GM19452 (cell line): ENCODE measurements around the gene NPAS3.
A peak's percentile ranks its signal among the peaks of the same experiment; 100 is the strongest.

Experiments
- ATAC-seq: cut with Tn5 transposase; IDR thresholded peaks from one replicate; pipeline ENCODE4 v1.9.1; 2021; ENCODE audit not compliant: unreplicated experiment

NPAS3 gene

DNA sequence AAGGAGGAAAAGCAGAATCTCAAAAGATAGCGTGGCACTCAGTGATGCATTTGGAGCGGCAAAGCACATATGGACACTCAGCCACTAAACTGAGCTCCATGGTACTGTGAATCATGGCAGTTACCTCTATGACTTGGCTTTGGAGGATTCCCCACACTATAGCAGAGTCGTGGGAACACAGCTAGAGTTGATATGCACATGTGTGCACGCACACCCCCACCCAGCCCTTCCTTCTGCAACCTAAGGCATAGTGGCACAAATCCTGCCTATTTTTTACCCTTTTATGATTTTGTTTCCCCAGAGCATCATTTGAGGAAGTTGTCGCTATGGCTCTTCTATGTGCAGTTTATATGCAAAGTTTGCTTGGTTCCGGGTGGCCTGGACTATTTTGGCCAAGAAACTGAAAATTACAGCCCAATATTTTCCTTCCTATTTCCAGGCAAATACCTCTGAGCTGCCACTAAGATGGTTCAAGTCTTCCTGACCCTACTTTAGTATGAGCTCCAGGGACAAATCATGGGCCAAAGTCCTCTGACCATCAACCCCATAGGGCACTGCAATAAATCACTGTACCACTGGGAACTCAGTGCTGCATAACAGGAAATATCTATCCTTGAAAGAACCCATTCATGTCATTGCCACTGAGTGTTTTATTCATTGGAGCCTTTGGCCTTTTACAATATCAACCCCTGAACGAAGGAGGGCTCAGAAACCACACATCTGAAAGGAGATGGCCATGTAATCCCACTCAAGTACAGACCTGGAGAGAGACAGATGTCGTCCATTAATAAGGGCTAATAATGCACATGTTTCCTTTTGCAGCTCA is 834.7 kb downstream of the NPAS3 start:
- ATAC-seq, result no peak

DNA sequence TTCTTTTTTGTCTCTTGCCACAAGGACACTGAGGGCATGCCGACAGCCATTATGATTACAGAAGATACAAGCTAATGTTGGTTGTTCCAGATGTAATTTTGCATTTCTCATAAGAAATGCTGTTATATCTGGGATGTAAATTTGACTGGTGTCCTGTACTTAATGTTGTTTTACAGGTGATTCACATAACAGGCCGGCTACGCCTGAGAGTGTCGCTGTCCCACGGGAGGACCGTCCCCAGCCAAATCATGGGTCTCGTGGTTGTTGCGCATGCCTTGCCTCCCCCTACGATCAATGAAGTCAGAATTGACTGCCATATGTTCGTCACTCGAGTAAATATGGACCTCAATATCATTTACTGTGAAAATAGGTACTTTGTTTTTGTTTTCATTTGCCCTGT is 835.5 kb downstream of the NPAS3 start:
- no peak for ATAC-seq

DNA sequence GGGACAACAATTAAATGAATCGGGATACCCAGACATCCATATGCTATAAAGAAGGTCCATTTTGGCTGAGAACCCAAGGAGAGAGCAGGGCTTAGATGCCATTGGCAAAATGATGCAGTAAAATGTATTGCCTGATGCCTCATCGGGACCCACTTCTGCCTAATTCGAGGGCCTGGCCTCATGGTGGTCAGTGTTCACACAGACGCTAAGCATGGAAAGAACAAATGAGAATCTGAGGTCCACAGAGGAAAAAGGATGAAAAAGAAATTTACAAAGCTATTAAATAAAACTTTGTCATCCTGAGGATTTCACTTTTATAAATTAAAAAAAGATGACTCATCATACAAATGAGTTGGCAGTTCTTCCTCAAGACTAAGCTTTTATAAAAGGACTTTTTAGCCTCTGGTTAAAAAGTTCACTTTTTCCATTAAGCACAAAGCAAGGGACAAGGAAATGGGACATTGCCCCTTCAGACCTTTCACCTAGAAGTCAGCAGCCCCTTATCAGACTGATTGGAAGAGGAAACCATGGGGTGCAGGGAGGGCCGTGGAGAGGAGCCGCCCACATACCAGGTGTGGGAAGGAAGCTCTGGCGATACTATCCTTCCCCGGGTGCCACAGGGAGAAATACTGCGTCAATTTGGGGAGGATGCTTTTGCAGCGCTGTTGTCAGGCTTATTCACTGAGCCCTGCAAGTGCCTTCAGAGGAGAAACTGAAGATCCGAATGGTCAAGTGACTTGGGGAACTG is 836.2 kb downstream of the NPAS3 start:
- ATAC-seq, result no peak

DNA sequence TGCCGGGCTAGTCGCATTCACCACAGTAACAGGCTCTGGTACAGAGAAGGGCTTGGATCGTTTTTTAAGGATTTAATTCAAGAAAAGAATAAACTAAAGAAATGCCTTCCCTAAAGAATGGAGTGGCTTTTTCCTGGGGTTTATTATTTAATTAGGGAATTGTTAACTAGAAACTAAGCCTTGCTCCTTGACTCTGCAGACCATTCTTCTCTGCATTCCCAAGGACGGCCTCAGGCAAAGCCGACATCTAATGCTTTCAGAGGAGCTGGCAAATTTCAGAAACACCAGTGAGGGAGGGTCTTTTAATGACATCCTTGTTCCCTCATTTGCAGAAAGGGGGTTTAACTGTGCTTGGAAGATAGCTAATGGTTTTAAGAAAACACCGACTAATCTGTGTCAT is 838.2 kb downstream of the NPAS3 start:
- ATAC-seq, result no peak

DNA sequence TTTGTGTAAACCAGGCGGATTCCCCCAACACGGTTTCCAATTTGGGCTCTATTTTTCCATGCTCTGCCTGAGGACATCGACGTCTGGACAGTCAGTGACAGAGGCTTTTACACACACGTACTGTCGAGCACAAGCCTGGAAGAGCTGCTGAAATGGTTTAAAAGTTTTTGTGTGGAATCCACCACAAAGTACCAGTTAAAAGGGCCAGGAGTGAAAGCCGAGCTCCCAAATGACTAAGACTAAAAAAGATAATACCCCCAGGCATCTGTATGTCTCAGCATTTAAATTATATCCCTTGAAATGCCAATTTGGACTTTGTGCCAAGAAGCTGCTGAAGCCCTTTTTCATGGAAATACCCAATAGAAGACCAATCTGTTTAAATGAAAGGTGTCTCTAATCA is 839.0 kb downstream of the NPAS3 start:
- no peak for ATAC-seq

DNA sequence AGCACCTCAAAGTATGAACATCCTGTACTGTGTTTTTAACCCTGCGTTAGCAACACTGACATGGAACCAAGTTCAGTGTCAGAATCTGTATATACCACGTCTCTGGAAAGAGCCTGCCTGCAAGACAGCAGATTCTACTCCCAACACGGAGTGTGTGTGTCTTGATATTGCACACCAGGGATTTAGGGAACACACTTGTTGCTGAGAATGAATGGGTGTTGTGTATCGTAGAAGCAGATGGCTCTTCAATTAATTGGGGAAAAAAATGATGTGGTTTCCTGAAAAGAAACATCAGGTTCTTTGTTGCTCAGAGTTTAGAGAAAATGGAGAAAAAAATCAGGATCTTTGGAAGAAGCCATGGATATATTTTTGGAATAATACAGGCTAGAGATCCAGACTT is 841.4 kb downstream of the NPAS3 start:
- ATAC-seq, result no peak

DNA sequence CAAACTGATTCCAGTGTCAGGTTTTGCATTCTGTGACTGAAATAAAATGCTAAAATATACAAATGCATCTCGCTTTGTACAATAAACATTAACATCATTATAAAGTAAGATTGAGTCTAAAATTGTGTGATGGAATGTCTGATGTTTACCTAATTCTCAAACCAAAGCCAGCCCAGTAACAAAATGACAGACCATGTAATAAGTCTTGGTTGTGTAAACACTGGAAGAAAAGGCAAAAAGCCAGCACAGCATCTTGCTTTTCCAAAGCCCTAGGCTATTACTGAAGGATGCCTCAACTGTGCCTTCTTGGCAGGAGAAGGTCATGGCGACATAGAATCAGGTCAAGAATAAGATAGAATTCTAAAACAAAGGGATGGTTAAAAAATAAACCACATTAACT is 842.6 kb downstream of the NPAS3 start:
- no peak for ATAC-seq

DNA sequence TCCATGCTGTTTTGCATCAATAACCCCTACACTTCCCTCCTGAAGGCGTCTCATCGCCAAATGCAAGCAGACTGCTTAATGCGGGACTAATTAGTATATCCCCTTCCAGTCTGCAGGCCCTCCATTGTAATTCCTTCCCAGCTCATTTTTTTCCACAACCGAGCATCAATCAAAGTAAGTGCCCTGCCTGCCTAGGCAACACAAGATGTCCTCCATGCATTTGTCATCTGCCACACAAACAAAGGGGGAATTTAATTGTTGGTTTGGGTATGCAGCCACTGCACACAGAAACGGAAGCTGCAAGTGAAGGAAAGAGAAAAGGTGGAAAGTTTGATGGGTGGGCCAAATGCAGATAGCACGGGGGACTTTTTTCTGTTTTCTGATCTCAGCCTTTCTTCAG is 844.2 kb downstream of the NPAS3 start:
- ATAC-seq, result no peak

DNA sequence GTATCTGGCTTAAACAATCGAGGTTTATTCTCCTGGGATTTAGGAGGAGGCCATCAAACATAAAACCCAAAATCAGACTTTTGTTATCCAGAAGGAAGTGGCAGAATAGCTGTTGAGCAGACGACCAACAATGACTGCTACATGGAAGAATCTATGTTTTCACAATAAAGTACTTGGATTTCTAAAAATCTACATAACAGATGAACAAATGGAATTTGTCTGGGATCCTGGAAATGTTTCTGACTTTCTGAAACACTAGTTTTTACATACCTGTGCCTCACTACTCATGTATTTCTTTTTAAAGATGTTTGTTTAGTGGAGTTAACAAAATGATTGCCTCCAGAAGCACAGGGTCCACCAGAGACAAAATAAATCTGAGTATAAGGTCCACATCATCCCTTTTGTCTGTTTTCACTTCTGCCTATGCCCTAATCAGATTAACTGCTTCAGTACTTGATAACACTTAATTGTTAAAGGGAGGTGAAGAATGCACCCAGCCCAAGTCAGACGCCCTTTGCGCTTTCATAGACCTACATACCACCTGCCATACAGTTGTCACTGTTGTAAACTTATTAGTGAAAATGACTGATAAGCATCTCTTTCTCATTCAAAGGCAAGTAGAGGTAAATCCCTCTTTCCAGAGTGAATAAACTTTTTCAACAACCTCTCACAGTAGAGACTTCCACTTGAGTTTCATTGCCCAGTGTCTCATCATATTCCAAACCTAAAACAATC is 847.6 kb downstream of the NPAS3 start:
- no peak for ATAC-seq

DNA sequence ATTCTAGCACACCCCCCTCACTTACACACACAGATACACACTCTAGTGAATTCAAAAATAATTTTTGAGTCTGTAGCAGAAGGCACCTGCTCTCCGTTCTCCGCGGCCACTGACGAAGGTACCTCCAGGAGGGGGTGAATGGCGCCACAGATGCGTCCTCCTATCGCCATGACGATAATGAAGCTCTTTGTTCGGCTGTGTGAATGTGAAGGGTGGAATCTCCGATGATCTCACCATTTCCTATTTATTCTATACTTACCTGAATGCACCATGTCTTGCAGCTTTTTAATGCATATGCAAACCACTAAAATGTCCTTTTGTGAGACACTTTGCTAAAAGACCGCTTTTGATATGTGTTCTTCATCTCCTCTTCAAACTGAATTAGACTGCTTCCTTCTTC is 849.5 kb downstream of the NPAS3 start:
- no peak for ATAC-seq

DNA sequence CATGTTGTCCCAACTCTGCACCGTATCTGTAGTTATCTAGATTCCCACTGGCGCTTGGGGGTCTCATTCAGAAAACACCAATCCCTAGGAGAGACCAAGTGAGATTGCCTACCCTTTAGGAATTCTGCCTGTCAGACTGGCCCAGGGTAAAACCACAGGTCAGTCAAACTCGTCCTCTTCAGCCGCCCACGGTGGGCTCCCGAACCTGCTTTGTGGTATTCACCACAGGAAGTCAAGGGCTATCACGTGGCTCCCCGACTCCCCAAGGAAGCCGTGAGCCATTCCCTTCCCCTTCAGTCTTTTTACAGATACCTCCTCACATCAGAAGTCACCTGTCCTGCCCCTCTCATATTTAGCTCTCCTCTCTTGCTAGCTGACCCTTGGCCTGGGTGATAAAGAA is 852.3 kb downstream of the NPAS3 start:
- no peak for ATAC-seq

DNA sequence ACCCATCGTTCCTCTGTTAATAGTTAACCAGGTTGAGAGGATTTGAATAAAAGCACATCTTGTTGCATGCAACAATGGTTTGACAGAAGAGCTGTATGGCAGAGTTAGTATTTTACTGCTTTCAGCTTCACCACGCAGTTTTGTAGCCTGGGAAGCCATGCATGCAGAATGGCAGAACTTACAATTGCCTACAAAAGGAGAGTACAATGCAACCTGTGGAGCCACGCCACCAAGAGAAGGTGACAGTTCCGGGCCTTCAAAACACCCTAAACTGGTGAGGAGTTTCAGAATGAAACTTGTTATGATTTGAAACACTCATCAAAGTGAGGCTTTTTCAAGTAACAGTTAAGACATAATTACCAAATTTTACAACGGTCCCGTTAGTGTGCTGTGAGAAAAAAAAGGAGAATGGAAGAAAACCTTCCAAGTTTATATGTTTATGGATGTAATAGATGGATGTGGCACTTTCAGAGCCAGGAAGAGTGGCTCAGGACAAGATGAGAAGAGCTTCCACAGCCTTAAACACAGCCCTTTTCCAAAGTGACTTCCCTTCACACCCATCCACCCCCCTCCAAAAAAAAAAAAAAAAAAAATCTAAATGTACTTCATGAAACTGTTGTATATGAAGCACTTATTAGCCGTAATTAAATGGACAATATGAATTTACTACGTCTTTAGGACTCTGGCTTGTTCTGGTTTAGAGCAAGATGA is 853.5 kb downstream of the NPAS3 start:
- ATAC-seq, result peak; percentile 62

DNA sequence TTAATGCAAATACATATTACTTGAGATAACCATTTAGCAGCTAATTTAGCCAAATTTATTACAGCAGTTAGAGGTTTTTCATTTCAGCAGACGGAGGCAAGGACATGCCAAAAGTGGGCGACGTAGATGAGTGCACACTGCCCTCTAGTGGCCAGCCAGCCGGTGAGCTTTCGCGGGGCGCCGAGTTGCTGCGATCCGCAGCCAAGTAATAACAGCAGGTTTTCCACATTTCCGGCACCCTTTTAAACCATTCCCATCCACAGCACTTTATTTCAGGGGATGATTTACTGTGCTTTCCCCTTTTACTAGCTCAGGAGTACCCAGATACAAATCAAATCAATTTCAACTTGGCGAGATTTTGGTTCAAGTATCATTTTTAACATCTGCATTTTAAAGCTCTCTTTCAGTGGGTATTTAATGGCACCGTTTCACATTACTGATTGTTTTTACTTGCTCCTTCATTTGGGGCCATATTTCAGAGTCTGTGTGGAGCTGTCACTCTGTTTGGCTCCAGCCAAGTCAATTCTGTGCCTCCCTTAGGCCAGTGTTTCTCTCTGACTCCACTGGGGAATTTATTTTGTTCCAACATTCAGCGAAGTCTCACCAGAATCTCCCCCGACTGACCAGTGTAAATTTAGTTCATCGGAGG is 854.2 kb downstream of the NPAS3 start:
- ATAC-seq, result peak; percentile 44

DNA sequence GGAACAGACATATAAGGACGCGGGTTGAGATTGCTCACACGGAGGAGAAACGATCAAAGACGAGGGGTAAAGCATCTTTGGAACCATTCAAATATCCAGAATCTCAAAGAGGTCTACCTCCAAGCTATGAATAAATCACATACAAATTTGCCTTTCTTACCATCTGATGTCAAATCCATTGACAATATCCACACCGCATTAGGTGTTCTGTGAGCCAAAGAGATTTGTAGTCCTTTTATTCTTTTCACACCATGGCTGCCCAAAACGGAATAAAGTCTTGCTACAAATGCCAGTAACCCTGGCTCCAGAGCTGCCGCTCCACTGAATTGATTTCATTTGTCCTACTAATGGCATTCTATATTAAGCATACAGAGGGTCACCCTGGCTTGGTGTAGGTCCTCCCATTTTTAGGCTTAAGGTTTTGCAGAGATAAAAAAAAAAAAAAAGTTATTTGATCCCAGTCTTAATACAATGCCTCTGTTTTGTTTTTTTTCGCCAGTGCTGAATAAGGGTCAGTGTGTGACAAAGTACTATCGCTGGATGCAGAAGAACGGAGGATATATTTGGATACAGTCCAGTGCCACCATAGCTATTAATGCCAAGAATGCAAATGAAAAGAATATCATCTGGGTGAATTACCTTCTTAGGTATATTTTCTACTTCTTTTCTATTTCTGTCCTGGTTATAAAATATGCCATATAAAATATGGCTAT is 854.9 kb downstream of the NPAS3 start:
- ATAC-seq, result no peak

DNA sequence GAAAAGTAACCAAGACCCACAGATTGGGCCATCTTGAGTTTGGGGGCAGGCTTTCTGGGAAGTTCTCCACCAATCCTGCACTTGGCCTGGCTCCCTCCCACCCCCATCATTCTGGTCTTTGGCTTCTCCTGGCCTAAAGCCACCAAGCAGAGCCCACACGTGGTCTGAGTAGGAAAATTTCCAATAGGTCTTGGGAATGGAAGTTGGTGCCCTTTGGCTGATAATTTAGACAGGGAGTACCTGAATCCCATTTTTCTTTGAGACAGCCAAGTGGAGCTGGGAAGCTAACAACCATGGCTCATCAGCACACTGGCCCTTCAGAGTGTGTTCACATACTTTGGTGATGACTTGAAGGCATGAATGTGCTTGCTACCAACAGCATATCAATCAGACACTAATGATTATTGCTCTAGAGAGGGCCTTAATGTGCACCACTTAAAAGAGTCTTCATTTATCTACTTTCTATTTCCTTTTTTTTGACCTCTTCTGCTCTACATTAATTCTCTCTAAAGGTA is 856.2 kb downstream of the NPAS3 start:
- ATAC-seq, result no peak

DNA sequence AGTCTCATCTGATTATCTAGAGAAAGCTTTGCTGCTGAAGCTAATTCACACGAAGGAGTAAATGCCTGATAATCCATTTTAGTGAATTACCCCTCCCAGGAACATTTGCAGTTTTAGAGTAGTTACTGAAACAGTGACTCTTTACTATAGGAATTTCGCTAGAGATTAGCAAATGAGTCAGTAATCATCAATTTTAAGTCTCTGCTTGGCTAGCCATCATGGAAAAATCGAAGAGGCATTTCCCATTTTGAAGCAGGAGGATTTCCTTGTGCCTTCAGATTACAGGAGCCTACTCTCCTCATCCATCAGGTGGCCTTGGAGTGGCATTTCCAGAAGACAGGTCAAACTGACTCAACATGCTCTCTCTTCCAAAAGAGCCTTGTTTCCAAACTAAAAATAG is 857.7 kb downstream of the NPAS3 start:
- ATAC-seq, result no peak

DNA sequence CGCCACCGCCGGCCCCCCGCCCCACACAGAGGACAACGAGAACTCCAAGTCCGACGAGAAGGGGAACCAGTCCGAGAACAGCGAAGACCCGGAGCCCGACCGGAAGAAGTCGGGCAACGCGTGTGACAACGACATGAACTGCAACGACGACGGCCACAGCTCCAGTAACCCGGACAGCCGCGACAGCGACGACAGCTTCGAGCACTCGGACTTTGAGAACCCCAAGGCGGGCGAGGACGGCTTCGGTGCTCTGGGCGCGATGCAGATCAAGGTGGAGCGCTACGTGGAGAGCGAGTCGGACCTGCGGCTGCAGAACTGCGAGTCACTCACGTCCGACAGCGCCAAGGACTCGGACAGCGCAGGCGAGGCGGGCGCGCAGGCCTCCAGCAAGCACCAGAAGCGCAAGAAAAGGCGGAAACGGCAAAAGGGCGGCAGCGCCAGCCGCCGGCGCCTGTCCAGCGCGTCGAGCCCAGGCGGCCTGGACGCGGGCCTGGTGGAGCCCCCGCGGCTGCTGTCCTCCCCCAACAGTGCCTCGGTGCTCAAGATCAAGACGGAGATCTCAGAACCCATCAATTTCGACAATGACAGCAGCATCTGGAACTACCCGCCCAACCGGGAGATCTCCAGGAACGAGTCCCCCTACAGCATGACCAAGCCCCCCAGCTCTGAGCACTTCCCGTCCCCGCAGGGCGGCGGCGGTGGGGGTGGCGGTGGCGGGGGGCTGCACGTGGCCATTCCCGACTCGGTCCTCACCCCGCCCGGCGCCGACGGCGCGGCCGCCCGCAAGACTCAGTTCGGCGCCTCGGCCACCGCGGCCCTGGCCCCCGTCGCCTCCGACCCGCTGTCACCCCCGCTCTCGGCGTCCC is 861.3 kb downstream of the NPAS3 start:
- ATAC-seq, result no peak

DNA sequence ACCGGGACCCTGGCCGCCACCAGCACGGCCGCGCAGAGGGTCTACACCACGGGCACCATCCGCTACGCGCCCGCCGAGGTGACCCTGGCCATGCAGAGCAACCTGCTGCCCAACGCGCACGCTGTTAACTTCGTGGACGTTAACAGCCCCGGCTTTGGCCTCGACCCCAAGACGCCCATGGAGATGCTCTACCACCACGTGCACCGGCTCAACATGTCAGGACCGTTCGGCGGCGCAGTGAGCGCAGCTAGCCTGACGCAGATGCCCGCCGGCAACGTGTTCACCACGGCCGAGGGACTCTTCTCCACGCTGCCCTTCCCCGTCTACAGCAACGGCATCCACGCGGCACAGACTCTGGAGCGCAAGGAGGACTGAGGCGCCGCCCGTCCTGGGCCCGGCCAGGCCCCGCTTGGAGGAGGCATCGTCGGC is 862.1 kb downstream of the NPAS3 start:
- no peak for ATAC-seq

DNA sequence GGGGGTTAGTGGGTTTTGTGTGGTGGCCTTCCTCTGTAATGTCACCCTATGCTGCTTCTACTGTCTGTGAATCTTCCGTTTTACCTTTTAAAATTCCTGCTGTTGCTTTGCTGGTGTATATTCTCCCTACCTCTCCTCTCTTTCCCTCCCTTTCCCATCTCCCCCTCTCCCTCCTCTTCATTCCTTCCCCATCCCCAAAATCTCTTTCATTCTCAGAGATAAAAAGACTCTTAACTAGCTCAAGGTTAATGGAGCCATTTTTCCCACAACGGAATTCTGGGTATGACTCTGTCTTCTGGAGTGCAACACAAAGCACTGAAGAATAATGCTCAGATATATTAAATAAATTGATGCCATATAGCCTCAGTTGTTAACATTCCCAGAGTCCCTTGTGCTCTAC is 864.1 kb downstream of the NPAS3 start:
- no peak for ATAC-seq
